ENCODE data around the gene SMG6. TPM values are rescaled to one million over a fixed set of nuclear protein-coding genes. Genes with fewer than 3 reads are reported as not detected.

The SMG6 gene
- total RNA-seq (35.5 and 41.8 TPM in 2 replicates), polyA plus RNA-seq (7.7 and 10.6 TPM in 2 replicates), polyA minus RNA-seq (10.5 and 30.8 TPM in 2 replicates)
- total RNA-seq (2013), result 11.9 TPM

- Mint-ChIP-seq H3K4me3 (peak within 1 kb of the TSS; percentile 91), H3K9me3 (ENCODE audit: insufficient read depth) (no peaks in the 10 kb centered on the region), H3K27ac (peak within 1 kb of the TSS; percentile 85), H3K4me1 (peaks cover 11% of the 10 kb centered on the region), H3K27me3 (no peaks in the 10 kb centered on the region)
- ATAC-seq (ENCODE audit: low read depth), result peak; percentile 89
- H4K20me1 ChIP-seq (ENCODE audit: control insufficient read depth, insufficient read depth, low read length, poor library complexity, severe bottlenecking), result no peaks in the 10 kb centered on the region
- H3K4me1 ChIP-seq (ENCODE audit: control insufficient read depth in 2 of 2, insufficient read depth in 2 of 2, low read length in 2 of 2), result peaks cover 6 to 19% of the 10 kb centered on the region in 2 donors
- no peak for TF ChIP-seq EZH2 (IDR thresholded peaks at IDR 0.05; ENCODE audit: borderline replicate concordance, insufficient read depth, low read depth, low read length, poor library complexity, severe bottlenecking)
- TF ChIP-seq, protein P1, sequence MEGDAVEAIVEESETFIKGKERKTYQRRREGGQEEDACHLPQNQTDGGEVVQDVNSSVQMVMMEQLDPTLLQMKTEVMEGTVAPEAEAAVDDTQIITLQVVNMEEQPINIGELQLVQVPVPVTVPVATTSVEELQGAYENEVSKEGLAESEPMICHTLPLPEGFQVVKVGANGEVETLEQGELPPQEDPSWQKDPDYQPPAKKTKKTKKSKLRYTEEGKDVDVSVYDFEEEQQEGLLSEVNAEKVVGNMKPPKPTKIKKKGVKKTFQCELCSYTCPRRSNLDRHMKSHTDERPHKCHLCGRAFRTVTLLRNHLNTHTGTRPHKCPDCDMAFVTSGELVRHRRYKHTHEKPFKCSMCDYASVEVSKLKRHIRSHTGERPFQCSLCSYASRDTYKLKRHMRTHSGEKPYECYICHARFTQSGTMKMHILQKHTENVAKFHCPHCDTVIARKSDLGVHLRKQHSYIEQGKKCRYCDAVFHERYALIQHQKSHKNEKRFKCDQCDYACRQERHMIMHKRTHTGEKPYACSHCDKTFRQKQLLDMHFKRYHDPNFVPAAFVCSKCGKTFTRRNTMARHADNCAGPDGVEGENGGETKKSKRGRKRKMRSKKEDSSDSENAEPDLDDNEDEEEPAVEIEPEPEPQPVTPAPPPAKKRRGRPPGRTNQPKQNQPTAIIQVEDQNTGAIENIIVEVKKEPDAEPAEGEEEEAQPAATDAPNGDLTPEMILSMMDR (IDR thresholded peaks at IDR 0.05), result no peak
- WGBS (ENCODE audit: insufficient coverage), result under 1% methylated on average over 107 of the region's 108 CpGs
- H3K4me3 ChIP-seq (ENCODE audit: control extremely low read depth in 1 of 5, extremely low read depth in 1 of 5, insufficient read depth in 1 of 5, low read depth in 2 of 5, low read length in 4 of 5), result peak within 1 kb of the TSS; percentile 78 to 98 (median 95)
- H3K9ac ChIP-seq (ENCODE audit: low read length), result peak within 1 kb of the TSS; percentile 89
- DNase-seq, result peak; percentile 96
- ChIA-PET CTCF (interaction anchor here (1.1 to 2.8 kb wide), 6 partner anchors 11 to 250 kb away, joined by 3 to 8 read pairs (median 6); partner anchors contain the start of gene HIC1), POLR2A (interaction anchor here (0.6 kb wide), 1 partner anchor 465 kb away, joined by 5 read pairs; no protein-coding TSS in a partner anchor)
- intact Hi-C loops (cut with micrococcal nuclease), result loop anchor here (1.0 to 5.0 kb wide), 3 partner anchors 33 to 209 kb away; partner anchors contain the start of genes METTL16 and TSR1
- H3K27ac ChIP-seq (ENCODE audit: low read length in 2 of 2), result peak within 1 kb of the TSS; percentile 49 to 85
- no peaks in the 10 kb centered on the region for H3K9me3 ChIP-seq (ENCODE audit: control extremely low read depth in 1 of 3, control insufficient read depth in 2 of 3, insufficient read depth in 1 of 3, low read length in 2 of 3)
- H3K36me3 ChIP-seq (replicated peaks in 1 of 2; ENCODE audit: control extremely low read depth in 1 of 2, control insufficient read depth in 1 of 2, extremely low read depth in 1 of 2, insufficient read depth in 2 of 2, low read length in 1 of 2), result peaks cover 0 to 17% of the 10 kb centered on the region in 2 experiments
- H3K79me2 ChIP-seq (ENCODE audit: control insufficient read depth, insufficient read depth, low read length), result peaks cover 54% of the 10 kb centered on the region
- H3K27me3 ChIP-seq (replicated peaks in 1 of 4; ENCODE audit: control extremely low read depth in 1 of 4, control insufficient read depth in 3 of 4, insufficient read depth in 4 of 4, low read length in 3 of 4), result no peaks in the 10 kb centered on the region
- H2AFZ ChIP-seq (ENCODE audit: insufficient read depth, low read depth, low read length, poor library complexity, severe bottlenecking), result peak within 1 kb of the TSS; percentile 85
- peak within 1 kb of the TSS; percentile 92 for H3K4me2 ChIP-seq (replicated peaks; ENCODE audit: low read depth, low read length, poor library complexity, severe bottlenecking)
Measured at GRCh38 chr17:2303204-2304188, at the start of gene SMG6, which contains the start of gene SRR. Gene SMG6, minus strand, starts transcription at chr17:2303785. Its CDS starts 65 bp downstream, at chr17:2303720. Gene SRR, plus strand, starts transcription at chr17:2303950. Its CDS starts 11,611 bp downstream, at chr17:2315561.

Measured in B cell (primary cell).